ENCODE measurements around the gene FBN1. TPM values are rescaled to one million over a fixed set of nuclear protein-coding genes. Genes with fewer than 3 reads are reported as not detected.

Gene FBN1
- total RNA-seq, 1 experiment from 2014 or later, result 1.1 TPM

- CTCF ChIA-PET, result no interaction called here
- Mint-ChIP-seq H3K4me3 (ENCODE audit: low read depth, unreplicated experiment) (no peak overlapping the region), H3K27ac (ENCODE audit: unreplicated experiment) (no peak overlapping the region), H3K9me3 (ENCODE audit: low read depth, unreplicated experiment) (no peaks in the 10 kb centered on the region), H3K36me3 (ENCODE audit: insufficient read depth, unreplicated experiment) (no peaks in the 10 kb centered on the region), H3K4me1 (ENCODE audit: low read depth, unreplicated experiment) (no peaks in the 10 kb centered on the region), H3K27me3 (ENCODE audit: unreplicated experiment) (no peaks in the 10 kb centered on the region)
- no peak for TF ChIP-seq CTCF (IDR thresholded peaks at IDR 0.05; ENCODE audit: unreplicated experiment)
- intact Hi-C loops (cut with micrococcal nuclease; ENCODE audit: unreplicated experiment), result no loop called here
- no TSS peak for BruUV-seq (replicated peaks)
- DNase-seq, result no peak
Measured at GRCh38 chr15:48671103-48672022, 25.9 kb upstream of the FBN1 start.

- TF ChIP-seq CTCF (IDR thresholded peaks at IDR 0.05; ENCODE audit: unreplicated experiment), result no peak
- H3K27ac Mint-ChIP-seq (ENCODE audit: unreplicated experiment), result no peak overlapping the region
- BruUV-seq (replicated peaks), result no TSS peak
- CTCF ChIA-PET, result no interaction called here
- no peak overlapping the region for H3K4me3 Mint-ChIP-seq (ENCODE audit: low read depth, unreplicated experiment)
- H3K9me3 Mint-ChIP-seq (ENCODE audit: low read depth, unreplicated experiment), result no peaks in the 10 kb centered on the region
- H3K36me3 Mint-ChIP-seq (ENCODE audit: insufficient read depth, unreplicated experiment), result no peaks in the 10 kb centered on the region
- intact Hi-C loops (cut with micrococcal nuclease; ENCODE audit: unreplicated experiment), result no loop called here
- H3K4me1 Mint-ChIP-seq (ENCODE audit: low read depth, unreplicated experiment), result no peaks in the 10 kb centered on the region
- no peaks in the 10 kb centered on the region for H3K27me3 Mint-ChIP-seq (ENCODE audit: unreplicated experiment)
- DNase-seq, result no peak
Measured at GRCh38 chr15:48667701-48668100, 22.2 kb upstream of the FBN1 start.

GRCh38 chr15:48664436-48664835 lies 18.9 kb upstream of the FBN1 start:
- H3K4me3 Mint-ChIP-seq (ENCODE audit: low read depth, unreplicated experiment), result no peak overlapping the region
- CTCF ChIA-PET, result no interaction called here

GRCh38 chr15:48657950-48658591 lies 12.6 kb upstream of the FBN1 start:
- intact Hi-C loops (cut with micrococcal nuclease; ENCODE audit: unreplicated experiment), result no loop called here
- no peak overlapping the region for H3K27ac Mint-ChIP-seq (ENCODE audit: unreplicated experiment)
- no peaks in the 10 kb centered on the region for H3K36me3 Mint-ChIP-seq (ENCODE audit: insufficient read depth, unreplicated experiment)
- no peak for DNase-seq
- no peak overlapping the region for H3K4me3 Mint-ChIP-seq (ENCODE audit: low read depth, unreplicated experiment)
- H3K9me3 Mint-ChIP-seq (ENCODE audit: low read depth, unreplicated experiment), result no peaks in the 10 kb centered on the region
- TF ChIP-seq CTCF (IDR thresholded peaks at IDR 0.05; ENCODE audit: unreplicated experiment), result no peak
- no peaks in the 10 kb centered on the region for H3K27me3 Mint-ChIP-seq (ENCODE audit: unreplicated experiment)
- no TSS peak for BruUV-seq (replicated peaks)
- CTCF ChIA-PET, result no interaction called here
- H3K4me1 Mint-ChIP-seq (ENCODE audit: low read depth, unreplicated experiment), result no peaks in the 10 kb centered on the region

More at GRCh38 chr15:48664436-48664835, 18.9 kb upstream of the FBN1 start:
- H3K27me3 Mint-ChIP-seq (ENCODE audit: unreplicated experiment), result no peaks in the 10 kb centered on the region
- DNase-seq, result no peak
- intact Hi-C loops (cut with micrococcal nuclease; ENCODE audit: unreplicated experiment), result no loop called here
- H3K4me1 Mint-ChIP-seq (ENCODE audit: low read depth, unreplicated experiment), result no peaks in the 10 kb centered on the region
- H3K9me3 Mint-ChIP-seq (ENCODE audit: low read depth, unreplicated experiment), result no peaks in the 10 kb centered on the region
- H3K27ac Mint-ChIP-seq (ENCODE audit: unreplicated experiment), result no peak overlapping the region
- no peaks in the 10 kb centered on the region for H3K36me3 Mint-ChIP-seq (ENCODE audit: insufficient read depth, unreplicated experiment)
- BruUV-seq (replicated peaks), result no TSS peak
- no peak for TF ChIP-seq CTCF (IDR thresholded peaks at IDR 0.05; ENCODE audit: unreplicated experiment)
